Naive B cell (primary cell): Measurements from ENCODE around the gene OR14C36. TPM values are rescaled to one million over a fixed set of nuclear protein-coding genes. Genes with fewer than 3 reads are reported as not detected.

ENCODE experiments used
- ATAC-seq, 2 donors: fragments of 150-1000 bp; cut with Tn5 transposase; 2 replicates each; pipeline ENCODE4 v1.10.0; 2021; ENCODE audit warnings: low read depth in 2 of 2, mild to moderate bottlenecking in 2 of 2, moderate library complexity in 2 of 2
- DNase-seq: peaks from one replicate; pipeline ENCODE4 v3.0.0; 2022
- H3K27ac Mint-ChIP-seq, 6 donors: one replicate each; pipeline ENCODE4 v1.8.0; 2020 to 2022; ENCODE audit warnings: mild to moderate bottlenecking in 6 of 6, mixed read lengths in 6 of 6, moderate library complexity in 5 of 6, inconsistent platforms in 2 of 6
- H3K27me3 Mint-ChIP-seq, 3 donors: one replicate each; pipeline ENCODE4 v1.8.0; 2021 to 2022; ENCODE audit warnings: mixed read lengths in 3 of 3, mild to moderate bottlenecking in 1 of 3
- H3K36me3 Mint-ChIP-seq, 2 donors: one replicate each; pipeline ENCODE4 v1.8.0; 2020 to 2022; ENCODE audit warnings: mixed read lengths in 2 of 2, inconsistent platforms in 1 of 2, mild to moderate bottlenecking in 1 of 2
- H3K4me1 Mint-ChIP-seq, 3 donors: one replicate each; pipeline ENCODE4 v1.8.0; 2020 to 2022; ENCODE audit warnings: mixed read lengths in 3 of 3, inconsistent platforms in 1 of 3, mild to moderate bottlenecking in 1 of 3, moderate library complexity in 1 of 3
- H3K4me3 Mint-ChIP-seq, 8 donors: one replicate each; pipeline ENCODE4 v1.8.0; 2020 to 2022; ENCODE audit warnings: mild to moderate bottlenecking in 8 of 8, mixed read lengths in 8 of 8, moderate library complexity in 8 of 8, inconsistent platforms in 2 of 8
- H3K9me3 Mint-ChIP-seq, 7 donors: one replicate each; pipeline ENCODE4 v1.8.0; 2020 to 2022; ENCODE audit warnings: mixed read lengths in 7 of 7, mild to moderate bottlenecking in 5 of 7, inconsistent platforms in 2 of 7, moderate library complexity in 1 of 7
- polyA plus RNA-seq, 6 donors: library from polyadenylated mRNA; unstranded; fragments of 300-500 nt; fragmentation: Illumina TruSeq; gene quantifications; one replicate each; pipeline ENCODE4 v1.2.3, GENCODE V29; 2021; ENCODE audit warnings: low read depth in 6 of 6

The OR14C36 gene
- polyA plus RNA-seq, 6 donors from 2014 or later: not detected

DNA sequence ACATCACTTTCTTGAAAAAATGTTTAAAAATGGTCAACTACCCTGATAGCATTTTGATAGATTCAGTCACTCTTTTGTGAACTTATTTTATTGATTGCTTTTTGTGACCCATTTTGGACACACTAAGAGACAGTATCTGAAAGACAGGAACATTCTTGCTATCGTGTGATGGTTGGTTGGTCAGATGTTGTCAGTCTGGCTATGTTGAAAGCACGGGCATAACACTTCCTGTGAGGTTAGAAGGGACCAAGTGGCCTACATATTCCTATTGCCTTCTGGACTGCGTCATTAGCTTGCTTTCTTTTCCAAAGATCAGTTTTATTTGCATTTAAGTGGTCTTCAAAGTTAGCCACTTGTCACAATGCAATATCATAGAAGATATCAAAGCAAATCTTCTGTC is 28.3 kb downstream of the OR14C36 start:
- no peak overlapping the region for H3K4me3 Mint-ChIP-seq
- no peaks in the 10 kb centered on the region for H3K36me3 Mint-ChIP-seq
- H3K9me3 Mint-ChIP-seq: no peaks in the 10 kb centered on the region
- no peak for DNase-seq
- no peak overlapping the region for H3K27ac Mint-ChIP-seq
- H3K27me3 Mint-ChIP-seq: peaks cover 0 to 8% (median 0%) of the 10 kb centered on the region in 3 donors
- ATAC-seq: no peak
- peaks cover 0 to 5% (median 0%) of the 10 kb centered on the region in 3 donors for H3K4me1 Mint-ChIP-seq

DNA sequence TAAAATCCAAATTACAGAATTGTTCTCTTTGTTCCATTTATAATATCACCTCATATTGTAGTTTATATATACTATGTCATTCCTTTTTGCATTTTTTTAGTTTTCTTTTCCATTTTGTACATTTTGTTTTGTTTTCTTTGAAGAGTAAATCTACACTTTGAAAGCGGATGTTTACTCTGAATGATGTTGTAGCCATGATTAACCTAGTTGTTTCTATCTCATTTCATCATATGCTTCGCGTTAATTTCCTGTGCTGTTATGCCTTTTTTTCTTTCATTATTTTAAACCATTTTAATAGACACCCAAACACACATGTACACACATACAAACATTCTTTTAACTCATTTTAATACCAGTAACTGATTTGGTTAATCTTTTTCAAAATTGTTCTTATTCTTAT is 32.3 kb downstream of the OR14C36 start:
- H3K27me3 Mint-ChIP-seq: peaks cover 0 to 11% (median 0%) of the 10 kb centered on the region in 3 donors

DNA sequence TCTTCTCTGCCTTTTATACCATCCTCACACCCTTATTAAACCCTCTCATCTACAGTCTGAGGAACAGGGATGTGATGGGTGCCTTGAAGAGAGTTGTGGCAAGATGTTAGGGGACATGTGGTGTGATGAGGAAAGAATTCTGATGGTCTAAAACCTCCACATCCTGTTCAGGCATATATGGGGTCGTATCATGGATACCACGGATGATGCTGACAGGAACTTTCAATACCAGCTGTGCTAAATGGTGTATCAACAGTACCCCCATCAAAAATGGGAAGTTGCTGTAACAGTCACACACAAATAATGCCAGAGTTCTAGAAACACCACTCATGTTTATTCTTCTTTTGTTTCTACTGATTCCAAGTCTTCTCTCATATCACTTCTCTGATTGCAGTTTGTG is 39.9 kb downstream of the OR14C36 start:
- no peak for ATAC-seq
- peaks cover 0 to 4% (median 0%) of the 10 kb centered on the region in 7 donors for H3K9me3 Mint-ChIP-seq
- H3K27ac Mint-ChIP-seq: peak overlapping the region in 1 of 6 donors; percentile 15
- no peak for DNase-seq
- H3K4me3 Mint-ChIP-seq: no peak overlapping the region
- peaks cover 0 to 37% (median 5%) of the 10 kb centered on the region in 3 donors for H3K27me3 Mint-ChIP-seq
- H3K36me3 Mint-ChIP-seq: no peaks in the 10 kb centered on the region
- H3K4me1 Mint-ChIP-seq: no peaks in the 10 kb centered on the region

More for the DNA sequence above, 32.3 kb downstream of the OR14C36 start:
- Mint-ChIP-seq H3K27ac (no peak overlapping the region), H3K36me3 (no peaks in the 10 kb centered on the region), H3K4me1 (no peaks in the 10 kb centered on the region), H3K9me3 (no peaks in the 10 kb centered on the region), H3K4me3 (no peak overlapping the region)
- ATAC-seq: no peak
- no peak for DNase-seq

DNA sequence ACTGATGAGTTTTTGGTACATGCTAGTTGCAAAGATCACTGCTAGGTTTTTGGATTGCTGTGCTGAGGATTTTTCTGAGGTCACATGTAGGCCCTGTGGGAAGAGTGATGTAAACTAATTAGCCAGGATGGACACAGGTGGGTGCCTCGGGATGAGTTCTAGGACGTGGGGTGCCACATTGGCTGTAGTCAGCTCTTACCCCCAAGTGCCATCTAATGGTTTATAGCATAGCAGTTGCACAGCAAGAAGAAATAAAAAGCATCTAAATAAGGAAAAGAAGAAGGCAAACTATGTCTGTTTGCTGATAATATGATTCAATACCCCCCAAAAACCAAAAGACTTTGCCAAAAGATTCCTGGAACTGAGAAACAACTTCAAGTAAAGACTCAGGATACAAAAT is 44.5 kb downstream of the OR14C36 start:
- Mint-ChIP-seq H3K9me3 (peaks cover 0 to 15% (median 7%) of the 10 kb centered on the region in 7 donors), H3K4me1 (no peaks in the 10 kb centered on the region), H3K36me3 (peaks cover 0 to 7% of the 10 kb centered on the region in 2 donors), H3K4me3 (no peak overlapping the region), H3K27me3 (peaks cover 12 to 54% (median 17%) of the 10 kb centered on the region in 3 donors), H3K27ac (no peak overlapping the region)
- no peak for ATAC-seq
- DNase-seq: no peak

Other genes starting within 250 kb of the OR14C36 start
- gene OR2M5, start 203.6 kb upstream of the OR14C36 start, polyA plus RNA-seq: not detected
- not detected for gene OR2M2, start 174.0 kb upstream of the OR14C36 start, polyA plus RNA-seq
- gene OR2M3, start 151.5 kb upstream of the OR14C36 start, polyA plus RNA-seq: not detected
- gene OR2M4, start 117.4 kb upstream of the OR14C36 start, polyA plus RNA-seq: not detected
- gene OR2T33, start 70.8 kb upstream of the OR14C36 start, polyA plus RNA-seq: 1 to 10 TPM in 1 of 6 donors, not detected in 5; 1.6 TPM
- gene OR2T12, start 45.4 kb upstream of the OR14C36 start, polyA plus RNA-seq: not detected
- not detected for gene OR2M7, start 24.2 kb upstream of the OR14C36 start, polyA plus RNA-seq
- gene OR2T4, start 12.9 kb downstream of the OR14C36 start, polyA plus RNA-seq: not detected
- not detected for gene OR2T6, start 27.0 kb downstream of the OR14C36 start, polyA plus RNA-seq
- gene OR2T1, start 54.3 kb downstream of the OR14C36 start, polyA plus RNA-seq: not detected
- under 1 TPM in 3 of 6 donors, not detected in 3; 0.19 to 0.71 (median 0.53) TPM for gene OR2T2, start 96.9 kb downstream of the OR14C36 start, polyA plus RNA-seq
- under 1 TPM in 2 of 6 donors, not detected in 4; 0.32 to 0.59 TPM for gene OR2T3, start 124.6 kb downstream of the OR14C36 start, polyA plus RNA-seq
- not detected for gene OR2T5, start 139.8 kb downstream of the OR14C36 start, polyA plus RNA-seq
- gene OR2G6, start 159.3 kb downstream of the OR14C36 start, polyA plus RNA-seq: under 1 TPM in 4 of 6 donors, not detected in 2; 0.19 to 0.80 (median 0.49) TPM
- gene OR2T29, start 214.0 kb downstream of the OR14C36 start, polyA plus RNA-seq: under 1 TPM in 3 of 6 donors, not detected in 3; 0.26 to 0.38 (median 0.33) TPM
- gene OR2T34, start 226.0 kb downstream of the OR14C36 start, polyA plus RNA-seq: under 1 TPM in 1 of 6 donors, not detected in 5; 0.49 TPM
- gene OR2T10, start 248.9 kb downstream of the OR14C36 start, polyA plus RNA-seq: under 1 TPM in 3 of 6 donors, not detected in 3; 0.08 to 0.96 (median 0.36) TPM